IPS-15b (cell line): ENCODE data around the gene ME1.

Experiments
- H3K27me3 ChIP-seq: one replicate; pipeline ENCODE4 v1.6.1; 2013; ENCODE audit warnings: low read length; ENCODE audit not compliant: control insufficient read depth, insufficient read depth
- H3K36me3 ChIP-seq: one replicate; pipeline ENCODE4 v1.6.1; 2013; ENCODE audit warnings: low read length; ENCODE audit not compliant: control insufficient read depth, insufficient read depth
- H3K4me1 ChIP-seq: one replicate; pipeline ENCODE4 v1.6.1; 2013; ENCODE audit warnings: mild to moderate bottlenecking, low read length; ENCODE audit not compliant: control insufficient read depth, insufficient read depth
- H3K4me3 ChIP-seq: one replicate; pipeline ENCODE4 v1.5.1; 2013; ENCODE audit warnings: low read depth, low read length
- H3K9ac ChIP-seq: one replicate; pipeline ENCODE4 v1.6.1; 2013; ENCODE audit warnings: low read depth, mild to moderate bottlenecking, low read length
- H3K9me3 ChIP-seq: one replicate; pipeline ENCODE4 v1.6.1; 2013; ENCODE audit warnings: mild to moderate bottlenecking, low read length; ENCODE audit not compliant: control insufficient read depth, insufficient read depth

ME1 gene

GRCh38 chr6:83247471-83247870 lies 183.4 kb downstream of the ME1 start:
- Histone ChIP-seq H3K4me3 (no peak overlapping the region), H3K36me3 (no peaks in the 10 kb centered on the region), H3K9me3 (no peaks in the 10 kb centered on the region), H3K4me1 (no peaks in the 10 kb centered on the region), H3K27me3 (no peaks in the 10 kb centered on the region), H3K9ac (no peak overlapping the region)

GRCh38 chr6:83231146-83231545 lies 199.7 kb downstream of the ME1 start:
- no peaks in the 10 kb centered on the region for H3K36me3 ChIP-seq
- no peaks in the 10 kb centered on the region for H3K4me1 ChIP-seq
- H3K27me3 ChIP-seq = no peaks in the 10 kb centered on the region
- no peak overlapping the region for H3K9ac ChIP-seq
- H3K4me3 ChIP-seq = no peak overlapping the region
- H3K9me3 ChIP-seq = no peaks in the 10 kb centered on the region

- H3K9ac ChIP-seq = no peak overlapping the region
Observed at GRCh38 chr6:83226517-83226916, 204.3 kb downstream of the ME1 start.

GRCh38 chr6:83221889-83222479 lies 208.9 kb downstream of the ME1 start:
- no peak overlapping the region for H3K4me3 ChIP-seq

More at GRCh38 chr6:83226517-83226916, 204.3 kb downstream of the ME1 start:
- H3K9me3 ChIP-seq = no peaks in the 10 kb centered on the region
- no peaks in the 10 kb centered on the region for H3K36me3 ChIP-seq
- no peak overlapping the region for H3K4me3 ChIP-seq
- H3K27me3 ChIP-seq = no peaks in the 10 kb centered on the region
- H3K4me1 ChIP-seq = no peaks in the 10 kb centered on the region

GRCh38 chr6:83221276-83221675 lies 209.6 kb downstream of the ME1 start:
- Histone ChIP-seq H3K4me3 (no peak overlapping the region), H3K9ac (no peak overlapping the region), H3K9me3 (no peaks in the 10 kb centered on the region), H3K36me3 (no peaks in the 10 kb centered on the region), H3K4me1 (no peaks in the 10 kb centered on the region), H3K27me3 (no peaks in the 10 kb centered on the region)

More at GRCh38 chr6:83221889-83222479, 208.9 kb downstream of the ME1 start:
- no peaks in the 10 kb centered on the region for H3K4me1 ChIP-seq
- H3K9me3 ChIP-seq = no peaks in the 10 kb centered on the region
- H3K36me3 ChIP-seq = no peaks in the 10 kb centered on the region
- H3K9ac ChIP-seq = no peak overlapping the region
- no peaks in the 10 kb centered on the region for H3K27me3 ChIP-seq

- H3K4me3 ChIP-seq = no peak overlapping the region
- H3K9ac ChIP-seq = no peak overlapping the region
- no peaks in the 10 kb centered on the region for H3K4me1 ChIP-seq
- H3K27me3 ChIP-seq = no peaks in the 10 kb centered on the region
- no peaks in the 10 kb centered on the region for H3K9me3 ChIP-seq
- H3K36me3 ChIP-seq = no peaks in the 10 kb centered on the region
Observed at GRCh38 chr6:83220121-83220520, 210.7 kb downstream of the ME1 start.

- Histone ChIP-seq H3K4me1 (no peaks in the 10 kb centered on the region), H3K9me3 (no peaks in the 10 kb centered on the region), H3K4me3 (no peak overlapping the region), H3K27me3 (no peaks in the 10 kb centered on the region), H3K36me3 (no peaks in the 10 kb centered on the region), H3K9ac (no peak overlapping the region)
Observed at GRCh38 chr6:83218646-83219045, 212.2 kb downstream of the ME1 start.

GRCh38 chr6:83216806-83217205 lies 214.0 kb downstream of the ME1 start:
- Histone ChIP-seq H3K27me3 (no peaks in the 10 kb centered on the region), H3K36me3 (no peaks in the 10 kb centered on the region), H3K4me1 (no peaks in the 10 kb centered on the region), H3K9ac (no peak overlapping the region), H3K4me3 (no peak overlapping the region), H3K9me3 (no peaks in the 10 kb centered on the region)

GRCh38 chr6:83215131-83216047 lies 215.5 kb downstream of the ME1 start:
- H3K9ac ChIP-seq = no peak overlapping the region

GRCh38 chr6:83202031-83202430 lies 228.8 kb downstream of the ME1 start:
- Histone ChIP-seq H3K9me3 (no peaks in the 10 kb centered on the region), H3K36me3 (peaks cover 4% of the 10 kb centered on the region), H3K4me3 (no peak overlapping the region), H3K9ac (no peak overlapping the region), H3K4me1 (no peaks in the 10 kb centered on the region), H3K27me3 (no peaks in the 10 kb centered on the region)

More at GRCh38 chr6:83215131-83216047, 215.5 kb downstream of the ME1 start:
- H3K27me3 ChIP-seq = no peaks in the 10 kb centered on the region
- no peaks in the 10 kb centered on the region for H3K36me3 ChIP-seq
- H3K4me3 ChIP-seq = no peak overlapping the region
- H3K4me1 ChIP-seq = no peaks in the 10 kb centered on the region
- H3K9me3 ChIP-seq = no peaks in the 10 kb centered on the region

GRCh38 chr6:83199863-83200225 lies 231.0 kb downstream of the ME1 start:
- Histone ChIP-seq H3K4me1 (no peaks in the 10 kb centered on the region), H3K9me3 (no peaks in the 10 kb centered on the region), H3K27me3 (no peaks in the 10 kb centered on the region), H3K4me3 (no peak overlapping the region), H3K9ac (no peak overlapping the region), H3K36me3 (peaks cover 4% of the 10 kb centered on the region)
